Neural cell (in vitro differentiated cells): ENCODE results near the gene DCDC2B. TPM values are rescaled to one million over a fixed set of nuclear protein-coding genes. Genes with fewer than 3 reads are reported as not detected.
"Not testable (repeated sequence)": the region's sequence is repeated elsewhere in the genome, so short reads cannot be mapped to it uniquely, and the experiment has no call there.

Source experiments
- H2AFZ ChIP-seq: fragments of 200-600, 300-800 bp; sonication (generic), shearing (Covaris generic); 2 replicates; pipeline ENCODE4 v1.6.0; 2014; ENCODE audit warnings: low read depth, mild to moderate bottlenecking, antibody characterized with exemption, low read length, moderate library complexity
- H3F3A ChIP-seq: fragments of 200-600 bp; shearing (Covaris generic); 2 replicates; pipeline ENCODE4 v1.6.1; 2016; ENCODE audit warnings: mild to moderate bottlenecking, moderate library complexity, mixed read lengths, antibody characterized with exemption, low read length; ENCODE audit not compliant: insufficient read depth, poor library complexity, severe bottlenecking
- H3K27ac ChIP-seq: fragments of 200-600, 300-800 bp; sonication (generic), shearing (Covaris generic); 2 replicates; pipeline ENCODE4 v1.5.1; 2014; ENCODE audit warnings: mild to moderate bottlenecking, low read length, moderate library complexity
- H3K27me3 ChIP-seq: fragments of 300-800, 200-600 bp; sonication (generic), shearing (Covaris generic); 2 replicates; pipeline ENCODE4 v1.6.0; 2014; ENCODE audit warnings: mild to moderate bottlenecking, low read depth, low read length, moderate library complexity; ENCODE audit not compliant: insufficient read depth
- H3K36me3 ChIP-seq: fragments of 300-800, 200-600 bp; sonication (generic), shearing (Covaris generic); 2 replicates; pipeline ENCODE4 v1.5.1; 2014; ENCODE audit warnings: mild to moderate bottlenecking, antibody characterized with exemption, low read length, moderate library complexity; ENCODE audit not compliant: insufficient read depth
- H3K4me2 ChIP-seq: fragments of 300-800, 200-600 bp; sonication (generic), shearing (Covaris generic); 2 replicates; pipeline ENCODE4 v1.6.0; 2014; ENCODE audit warnings: mild to moderate bottlenecking, low read length
- H3K4me3 ChIP-seq: fragments of 300-800, 200-600 bp; sonication (generic), shearing (Covaris generic); 2 replicates; pipeline ENCODE4 v1.5.1; 2014; ENCODE audit warnings: mild to moderate bottlenecking, low read length, moderate library complexity
- H3K79me2 ChIP-seq: fragments of 200-600 bp; shearing (Covaris generic); replicated peaks from 2 replicates; pipeline ENCODE4 v1.6.0; 2014; ENCODE audit warnings: mild to moderate bottlenecking, low read length, moderate library complexity; ENCODE audit not compliant: insufficient read depth
- H3K9ac ChIP-seq: fragments of 300-800, 200-600 bp; sonication (generic), shearing (Covaris generic); 2 replicates; pipeline ENCODE4 v1.6.1; 2016; ENCODE audit warnings: mild to moderate bottlenecking, low read length, mixed read lengths
- H3K9me2 ChIP-seq: fragments of 200-600 bp; shearing (Covaris generic); 2 replicates; pipeline ENCODE4 v1.6.1; 2016; ENCODE audit warnings: mild to moderate bottlenecking, low read length, mixed read lengths; ENCODE audit not compliant: insufficient read depth
- H3K9me3 ChIP-seq: fragments of 200-600, 300-800 bp; sonication (generic), shearing (Covaris generic); 2 replicates; pipeline ENCODE4 v1.6.1; 2016; ENCODE audit warnings: mild to moderate bottlenecking, mixed run types, low read length, moderate library complexity, mixed read lengths
- H4K20me1 ChIP-seq: fragments of 200-600 bp; shearing (Covaris generic); 2 replicates; pipeline ENCODE4 v1.6.1; 2016; ENCODE audit warnings: mild to moderate bottlenecking, mixed run types; ENCODE audit not compliant: insufficient read depth
- EP300 ChIP-seq: fragments of 450-650 bp; conservative IDR thresholded peaks from 2 replicates; pipeline ENCODE4 v1.6.1; 2014; ENCODE audit warnings: antibody characterized with exemption, mild to moderate bottlenecking, moderate library complexity; ENCODE audit not compliant: poor library complexity, severe bottlenecking
- EZH2 ChIP-seq: fragments of 200-600, 300-800 bp; shearing (Covaris generic), sonication (generic); IDR thresholded peaks from 2 replicates; pipeline ENCODE4 v1.6.1; 2014; ENCODE audit warnings: antibody characterized with exemption, low read length, borderline replicate concordance, mild to moderate bottlenecking; ENCODE audit not compliant: insufficient read depth, poor library complexity, severe bottlenecking
- MXI1 ChIP-seq: fragments of 450-650 bp; conservative IDR thresholded peaks from 2 replicates; pipeline ENCODE4 v1.6.1; 2014; ENCODE audit warnings: antibody characterized with exemption, mild to moderate bottlenecking; ENCODE audit not compliant: poor library complexity, severe bottlenecking
- POLR2AphosphoS5 ChIP-seq: IDR thresholded peaks from 2 replicates; pipeline ENCODE4 v1.6.1; 2012
- RAD21 ChIP-seq: fragments of 450-650 bp; conservative IDR thresholded peaks from 2 replicates; pipeline ENCODE4 v1.6.1; 2014; ENCODE audit warnings: antibody characterized with exemption, mild to moderate bottlenecking, moderate library complexity
- SMC3 ChIP-seq: fragments of 450-650 bp; conservative IDR thresholded peaks from 2 replicates; pipeline ENCODE4 v1.6.1; 2014; ENCODE audit warnings: antibody characterized with exemption, mild to moderate bottlenecking, moderate library complexity; ENCODE audit not compliant: poor library complexity
- TAF1 ChIP-seq: IDR thresholded peaks from 2 replicates; pipeline ENCODE4 v1.6.1; 2012; ENCODE audit warnings: low read depth
- polyA plus RNA-seq: library from polyadenylated mRNA; depleted of rRNA; stranded (reverse); fragments of >200 nt; gene quantifications from 2 replicates; pipeline ENCODE4 v1.2.3, GENCODE V29; 2014
- TF ChIP-seq, protein P1 (sequence below): IDR thresholded peaks from 2 replicates; pipeline ENCODE4 v1.6.1; 2012; ENCODE audit warnings: borderline replicate concordance
- TF ChIP-seq, protein P2 (sequence below): fragments of 450-650 bp; IDR thresholded peaks from 2 replicates; pipeline ENCODE4 v1.5.1; 2014; ENCODE audit warnings: antibody characterized with exemption, mild to moderate bottlenecking, moderate library complexity; ENCODE audit not compliant: poor library complexity, severe bottlenecking

The DCDC2B gene
- polyA plus RNA-seq, 1 donor from 2014 or later: not detected

GRCh38 chr1:32256473-32257226 lies 47.8 kb downstream of the DCDC2B start:
- H3F3A ChIP-seq: no peaks in the 10 kb centered on the region
- no peaks in the 10 kb centered on the region for H3K36me3 ChIP-seq
- no peak overlapping the region for H3K9ac ChIP-seq
- H4K20me1 ChIP-seq: no peaks in the 10 kb centered on the region
- H3K27ac ChIP-seq: no peak overlapping the region
- H3K79me2 ChIP-seq: no peaks in the 10 kb centered on the region
- H3K9me2 ChIP-seq: no peaks in the 10 kb centered on the region
- H2AFZ ChIP-seq: no peak overlapping the region
- TF ChIP-seq SMC3 (no peak), RAD21 (no peak), MXI1 (no peak), EZH2 (no peak), POLR2AphosphoS5 (no peak), EP300 (no peak), TAF1 (no peak)
- TF ChIP-seq, protein P1, sequence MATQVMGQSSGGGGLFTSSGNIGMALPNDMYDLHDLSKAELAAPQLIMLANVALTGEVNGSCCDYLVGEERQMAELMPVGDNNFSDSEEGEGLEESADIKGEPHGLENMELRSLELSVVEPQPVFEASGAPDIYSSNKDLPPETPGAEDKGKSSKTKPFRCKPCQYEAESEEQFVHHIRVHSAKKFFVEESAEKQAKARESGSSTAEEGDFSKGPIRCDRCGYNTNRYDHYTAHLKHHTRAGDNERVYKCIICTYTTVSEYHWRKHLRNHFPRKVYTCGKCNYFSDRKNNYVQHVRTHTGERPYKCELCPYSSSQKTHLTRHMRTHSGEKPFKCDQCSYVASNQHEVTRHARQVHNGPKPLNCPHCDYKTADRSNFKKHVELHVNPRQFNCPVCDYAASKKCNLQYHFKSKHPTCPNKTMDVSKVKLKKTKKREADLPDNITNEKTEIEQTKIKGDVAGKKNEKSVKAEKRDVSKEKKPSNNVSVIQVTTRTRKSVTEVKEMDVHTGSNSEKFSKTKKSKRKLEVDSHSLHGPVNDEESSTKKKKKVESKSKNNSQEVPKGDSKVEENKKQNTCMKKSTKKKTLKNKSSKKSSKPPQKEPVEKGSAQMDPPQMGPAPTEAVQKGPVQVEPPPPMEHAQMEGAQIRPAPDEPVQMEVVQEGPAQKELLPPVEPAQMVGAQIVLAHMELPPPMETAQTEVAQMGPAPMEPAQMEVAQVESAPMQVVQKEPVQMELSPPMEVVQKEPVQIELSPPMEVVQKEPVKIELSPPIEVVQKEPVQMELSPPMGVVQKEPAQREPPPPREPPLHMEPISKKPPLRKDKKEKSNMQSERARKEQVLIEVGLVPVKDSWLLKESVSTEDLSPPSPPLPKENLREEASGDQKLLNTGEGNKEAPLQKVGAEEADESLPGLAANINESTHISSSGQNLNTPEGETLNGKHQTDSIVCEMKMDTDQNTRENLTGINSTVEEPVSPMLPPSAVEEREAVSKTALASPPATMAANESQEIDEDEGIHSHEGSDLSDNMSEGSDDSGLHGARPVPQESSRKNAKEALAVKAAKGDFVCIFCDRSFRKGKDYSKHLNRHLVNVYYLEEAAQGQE: no peak
- TF ChIP-seq, protein P2, sequence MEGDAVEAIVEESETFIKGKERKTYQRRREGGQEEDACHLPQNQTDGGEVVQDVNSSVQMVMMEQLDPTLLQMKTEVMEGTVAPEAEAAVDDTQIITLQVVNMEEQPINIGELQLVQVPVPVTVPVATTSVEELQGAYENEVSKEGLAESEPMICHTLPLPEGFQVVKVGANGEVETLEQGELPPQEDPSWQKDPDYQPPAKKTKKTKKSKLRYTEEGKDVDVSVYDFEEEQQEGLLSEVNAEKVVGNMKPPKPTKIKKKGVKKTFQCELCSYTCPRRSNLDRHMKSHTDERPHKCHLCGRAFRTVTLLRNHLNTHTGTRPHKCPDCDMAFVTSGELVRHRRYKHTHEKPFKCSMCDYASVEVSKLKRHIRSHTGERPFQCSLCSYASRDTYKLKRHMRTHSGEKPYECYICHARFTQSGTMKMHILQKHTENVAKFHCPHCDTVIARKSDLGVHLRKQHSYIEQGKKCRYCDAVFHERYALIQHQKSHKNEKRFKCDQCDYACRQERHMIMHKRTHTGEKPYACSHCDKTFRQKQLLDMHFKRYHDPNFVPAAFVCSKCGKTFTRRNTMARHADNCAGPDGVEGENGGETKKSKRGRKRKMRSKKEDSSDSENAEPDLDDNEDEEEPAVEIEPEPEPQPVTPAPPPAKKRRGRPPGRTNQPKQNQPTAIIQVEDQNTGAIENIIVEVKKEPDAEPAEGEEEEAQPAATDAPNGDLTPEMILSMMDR: no peak
- H3K27me3 ChIP-seq: no peaks in the 10 kb centered on the region
- H3K4me2 ChIP-seq: no peak overlapping the region
- H3K4me3 ChIP-seq: no peak overlapping the region
- H3K9me3 ChIP-seq: no peaks in the 10 kb centered on the region

DNA sequence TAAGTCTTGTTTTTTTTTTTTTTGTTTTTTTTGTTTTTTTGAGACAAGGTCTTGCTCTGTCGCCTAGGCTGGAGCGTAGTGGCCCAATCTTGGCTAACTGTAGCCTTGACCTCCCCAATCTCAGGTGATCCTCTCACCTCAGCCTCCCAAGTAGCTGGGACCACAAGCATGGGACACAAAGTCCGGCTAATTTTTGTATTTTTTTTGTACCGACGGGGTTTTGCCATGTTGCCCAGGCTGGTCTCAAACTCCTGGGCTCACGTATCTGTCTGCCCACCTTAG lies 48.3 kb downstream of the DCDC2B start:
- no peak overlapping the region for H3K4me3 ChIP-seq
- no peaks in the 10 kb centered on the region for H3K27me3 ChIP-seq
- H3K79me2 ChIP-seq: no peaks in the 10 kb centered on the region
- H3K9me3 ChIP-seq: no peaks in the 10 kb centered on the region
- H3K4me2 ChIP-seq: no peak overlapping the region
- H3K9me2 ChIP-seq: no peaks in the 10 kb centered on the region
- no peaks in the 10 kb centered on the region for H4K20me1 ChIP-seq
- H3K9ac ChIP-seq: no peak overlapping the region
- no peak for TF ChIP-seq POLR2AphosphoS5
- TF ChIP-seq RAD21: no peak
- no peak for TF ChIP-seq TAF1
- TF ChIP-seq, protein P2: no peak
- TF ChIP-seq SMC3: no peak
- TF ChIP-seq, protein P1: no peak
- TF ChIP-seq MXI1: no peak
- TF ChIP-seq EZH2: no peak
- no peak for TF ChIP-seq EP300
- no peak overlapping the region for H2AFZ ChIP-seq
- H3F3A ChIP-seq: no peaks in the 10 kb centered on the region
- no peak overlapping the region for H3K27ac ChIP-seq
- H3K36me3 ChIP-seq: no peaks in the 10 kb centered on the region

DNA sequence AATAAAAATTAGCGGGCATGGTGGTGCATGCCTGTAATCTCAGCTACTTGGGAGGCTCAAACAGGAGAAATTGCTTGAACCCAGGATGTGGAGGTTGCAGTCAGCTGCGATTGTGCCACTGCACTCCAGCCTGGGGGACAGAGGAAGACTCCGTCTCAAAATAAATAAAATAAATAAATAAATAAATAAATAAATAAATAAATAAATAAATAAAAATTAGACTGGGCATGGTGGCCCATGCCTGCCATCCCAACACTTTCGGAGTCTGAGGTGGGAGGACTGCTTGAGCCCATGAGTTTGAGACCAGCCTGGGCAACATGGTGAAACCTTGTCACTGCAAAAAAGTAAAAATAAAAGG lies 54.3 kb downstream of the DCDC2B start:
- H3K4me2 ChIP-seq, H4K20me1 ChIP-seq, H3K36me3 ChIP-seq, H2AFZ ChIP-seq, H3K27ac ChIP-seq, H3K4me3 ChIP-seq, H3K9me3 ChIP-seq, H3K9ac ChIP-seq, H3K27me3 ChIP-seq, H3K9me2 ChIP-seq, H3K79me2 ChIP-seq, H3F3A ChIP-seq: not testable (repeated sequence)
